ENCODE results near the gene ZNF57. TPM values are rescaled to one million over a fixed set of nuclear protein-coding genes. Genes with fewer than 3 reads are reported as not detected.

Gene ZNF57
- total RNA-seq, 1 experiment from 2014 or later, result 3.3 TPM

GRCh38 chr19:2944403-2944774 lies 43.7 kb downstream of the ZNF57 start:
- Histone ChIP-seq H3K79me2 (ENCODE audit: low read length) (peaks cover 25% of the 10 kb centered on the region), H2AFZ (ENCODE audit: low read length) (peak overlapping the region; percentile 77), H3K27ac (ENCODE audit: low read length) (no peak overlapping the region), H3K4me1 (ENCODE audit: insufficient read depth, low read length) (peaks cover 5% of the 10 kb centered on the region; the same call in 1 of the 2 replicates), H3F3A (ENCODE audit: low read length, unreplicated experiment) (no peaks in the 10 kb centered on the region), H3K9me2 (replicated peaks; ENCODE audit: low read length) (no peaks in the 10 kb centered on the region), H3K4me3 (ENCODE audit: low read length) (peak overlapping the region; percentile 74), H3K36me3 (ENCODE audit: low read depth, low read length) (no peaks in the 10 kb centered on the region; the same call in 1 of the 2 replicates), H3K4me2 (ENCODE audit: low read length) (peak overlapping the region; percentile 84), H4K20me1 (ENCODE audit: low read length) (no peaks in the 10 kb centered on the region), H3K9me3 (ENCODE audit: low read length) (no peaks in the 10 kb centered on the region), H3K9ac (ENCODE audit: low read length) (peak overlapping the region; percentile 81), H3K27me3 (ENCODE audit: low read length) (no peaks in the 10 kb centered on the region)
- no TSS peak for BruUV-seq (replicated peaks)
- TF ChIP-seq CTCF (conservative IDR thresholded peaks at IDR 0.05; ENCODE audit: low read depth, low read length), result no peak
- TF ChIP-seq EZH2 (IDR thresholded peaks at IDR 0.05; ENCODE audit: low read length, unreplicated experiment), result no peak
- no peak for TF ChIP-seq EZH2phosphoT487 (IDR thresholded peaks at IDR 0.05; ENCODE audit: borderline replicate concordance, low read length)
- DNase-seq (no peak), ATAC-seq (no peak)
- ChIA-PET CTCF (no interaction called here), POLR2A (ENCODE audit: unreplicated experiment) (no interaction called here)
- intact Hi-C loops (cut with micrococcal nuclease), result no loop called here

GRCh38 chr19:2944775-2945574 lies 44.2 kb downstream of the ZNF57 start, which contains the start of gene ZNF77:
Gene ZNF77 (minus strand): TSS chr19:2944971. CDS start chr19:2944840, 131 bp downstream.
- peak; percentile 98 for DNase-seq
- intact Hi-C loops (cut with micrococcal nuclease), result no loop called here
- ATAC-seq, result peak; percentile 96
- no peaks in the 10 kb centered on the region for H4K20me1 ChIP-seq (ENCODE audit: low read length)
- H3K4me2 ChIP-seq (ENCODE audit: low read length), result peak within 1 kb of the TSS; percentile 84
- peak within 1 kb of the TSS; percentile 74 for H3K4me3 ChIP-seq (ENCODE audit: low read length)
- ChIA-PET CTCF (no interaction called here), POLR2A (ENCODE audit: unreplicated experiment) (no interaction called here)
- TF ChIP-seq CTCF (conservative IDR thresholded peaks at IDR 0.05; ENCODE audit: low read depth, low read length), result no peak
- no peak for TF ChIP-seq EZH2 (IDR thresholded peaks at IDR 0.05; ENCODE audit: low read length, unreplicated experiment)
- no peak for TF ChIP-seq EZH2phosphoT487 (IDR thresholded peaks at IDR 0.05; ENCODE audit: borderline replicate concordance, low read length)
- peaks cover 9% of the 10 kb centered on the region; the same call in 1 of the 2 replicates for H3K4me1 ChIP-seq (ENCODE audit: insufficient read depth, low read length)
- H3K27ac ChIP-seq (ENCODE audit: low read length), result peak within 1 kb of the TSS; percentile 68
- H3K9ac ChIP-seq (ENCODE audit: low read length), result peak within 1 kb of the TSS; percentile 82
- H3K27me3 ChIP-seq (ENCODE audit: low read length), result no peaks in the 10 kb centered on the region
- H3F3A ChIP-seq (ENCODE audit: low read length, unreplicated experiment), result no peaks in the 10 kb centered on the region
- H2AFZ ChIP-seq (ENCODE audit: low read length), result peak within 1 kb of the TSS; percentile 94
- no TSS peak for BruUV-seq (replicated peaks)
- H3K36me3 ChIP-seq (ENCODE audit: low read depth, low read length), result no peaks in the 10 kb centered on the region
- no peaks in the 10 kb centered on the region for H3K9me3 ChIP-seq (ENCODE audit: low read length)
- peaks cover 31% of the 10 kb centered on the region for H3K79me2 ChIP-seq (ENCODE audit: low read length)
- H3K9me2 ChIP-seq (replicated peaks; ENCODE audit: low read length), result no peaks in the 10 kb centered on the region
